Measurements from ENCODE around the gene TRAF3. TPM values are rescaled to one million over a fixed set of nuclear protein-coding genes. Genes with fewer than 3 reads are reported as not detected.

The TRAF3 gene
- total RNA-seq, 1 experiment from 2014 or later: 11.2 TPM

GRCh38 chr14:102929241-102930137, 152.2 kb downstream of the TRAF3 start (continued):
- TF ChIP-seq TEAD1 (CRISPR knock-in tag; IDR thresholded peaks at IDR 0.05) (no peak), FOXJ3 (CRISPR knock-in tag; IDR thresholded peaks at IDR 0.05; ENCODE audit: borderline replicate concordance) (no peak), ZNF232 (CRISPR knock-in tag; IDR thresholded peaks at IDR 0.05) (no peak), E2F4 (CRISPR knock-in tag; IDR thresholded peaks at IDR 0.05; ENCODE audit: borderline replicate concordance, low read depth) (peak; percentile 68; the same call in 1 of the 2 replicates), PREB (CRISPR knock-in tag; IDR thresholded peaks at IDR 0.05; ENCODE audit: borderline replicate concordance) (no peak), ELF4 (CRISPR knock-in tag; IDR thresholded peaks at IDR 0.05; ENCODE audit: low read depth) (no peak), USF1 (CRISPR knock-in tag; IDR thresholded peaks at IDR 0.05) (no peak), ZNF425 (CRISPR knock-in tag; conservative IDR thresholded peaks at IDR 0.05) (no peak), SOX15 (CRISPR knock-in tag; IDR thresholded peaks at IDR 0.05) (no peak), NR3C1 (CRISPR knock-in tag; conservative IDR thresholded peaks at IDR 0.05; ENCODE audit: low read depth) (0 out of 2 replicates have a peak, but pooled peaks have one; percentile 46), CBFB (CRISPR knock-in tag; IDR thresholded peaks at IDR 0.05; ENCODE audit: low read depth) (no peak), FOXK1 (CRISPR knock-in tag; IDR thresholded peaks at IDR 0.05) (no peak), NR1H2 (CRISPR knock-in tag; IDR thresholded peaks at IDR 0.05) (no peak), ESRRA (CRISPR knock-in tag; IDR thresholded peaks at IDR 0.05; ENCODE audit: borderline replicate concordance) (no peak), ZNF219 (CRISPR knock-in tag; IDR thresholded peaks at IDR 0.05; ENCODE audit: borderline replicate concordance) (0 out of 2 replicates have a peak, but pooled peaks have one; percentile 18), IRF2 (CRISPR knock-in tag; IDR thresholded peaks at IDR 0.05; ENCODE audit: borderline replicate concordance, low read depth) (0 out of 2 replicates have a peak, but pooled peaks have one; percentile 53), CDX4 (CRISPR knock-in tag; IDR thresholded peaks at IDR 0.05; ENCODE audit: borderline replicate concordance) (no peak), ZNF671 (CRISPR knock-in tag; IDR thresholded peaks at IDR 0.05) (no peak), SMAD3 (CRISPR knock-in tag; IDR thresholded peaks at IDR 0.05; ENCODE audit: borderline replicate concordance) (no peak), SP1 (CRISPR knock-in tag; conservative IDR thresholded peaks at IDR 0.05) (no peak; the same call in none of the 2 replicates), ETV6 (CRISPR knock-in tag; IDR thresholded peaks at IDR 0.05) (no peak), ATF1 (CRISPR knock-in tag; IDR thresholded peaks at IDR 0.05) (no peak), JAZF1 (CRISPR knock-in tag; IDR thresholded peaks at IDR 0.05) (no peak), ZNF423 (CRISPR knock-in tag; IDR thresholded peaks at IDR 0.05) (no peak), EMX1 (CRISPR knock-in tag; IDR thresholded peaks at IDR 0.05) (no peak), AFF4 (CRISPR knock-in tag; IDR thresholded peaks at IDR 0.05; ENCODE audit: borderline replicate concordance) (no peak), ZNF121 (CRISPR knock-in tag; IDR thresholded peaks at IDR 0.05) (no peak), OVOL2 (CRISPR knock-in tag; IDR thresholded peaks at IDR 0.05; ENCODE audit: borderline replicate concordance) (no peak), MLX (CRISPR knock-in tag; IDR thresholded peaks at IDR 0.05) (no peak)

All from WTC11 (cell line).